B cell (primary cell): ENCODE measurements around the gene MBNL2.

Source experiments
- CTCF ChIP-seq: fragments of 200-600 bp; IDR thresholded peaks from one replicate; pipeline ENCODE4 v1.8.0; 2022; ENCODE audit warnings: antibody characterized with exemption, mild to moderate bottlenecking
- EZH2 ChIP-seq: IDR thresholded peaks from 2 replicates; pipeline ENCODE4 v1.6.1; 2012; ENCODE audit warnings: borderline replicate concordance, low read depth, mild to moderate bottlenecking, moderate library complexity, low read length; ENCODE audit not compliant: insufficient read depth, poor library complexity, severe bottlenecking

GRCh38 chr13:97327506-97328221 is 105.5 kb downstream of the MBNL2 start:
- TF ChIP-seq CTCF (no peak), EZH2 (no peak)
